ENCODE measurements around the gene TYMS. TPM values are rescaled to one million over a fixed set of nuclear protein-coding genes. Genes with fewer than 3 reads are reported as not detected.

The TYMS gene
- total and polyA plus RNA-seq, 2 donors (not counting 3 experiments of a cell fraction or from before 2014, with no cell fraction given) = 136 to 200 TPM

DNA sequence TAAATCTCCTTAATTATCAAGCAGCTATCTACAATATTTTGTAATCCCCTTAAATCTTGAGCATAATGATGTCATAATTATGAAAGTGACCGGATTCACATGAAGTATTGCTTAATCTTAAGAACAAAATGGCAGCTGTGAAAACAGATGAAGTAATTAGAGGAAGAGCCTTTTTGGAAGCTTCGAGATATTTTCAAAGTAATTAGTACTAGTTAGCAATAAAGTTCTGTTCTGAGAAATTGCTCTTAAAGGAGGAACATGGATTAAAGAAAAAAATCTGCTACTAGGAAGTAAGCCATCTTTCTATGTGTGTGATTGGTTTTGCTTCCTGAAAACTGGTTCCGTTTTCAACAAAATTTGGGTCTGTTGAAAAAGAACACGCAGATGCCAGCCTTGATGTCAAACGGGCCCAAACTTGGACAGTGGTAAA, 42.3 kb upstream of the TYMS start:
- H3K9me3 ChIP-seq (replicated peaks; ENCODE audit: control insufficient read depth, insufficient read depth, low read length) = no peaks in the 10 kb centered on the region
- POLR2A ChIA-PET = no interaction called here
- FAIRE-seq (peak; percentile 8), DNase-seq (ENCODE audit: low read depth, low spot score) (no peak)
- TF ChIP-seq POLR2A (IDR thresholded peaks at IDR 0.05; ENCODE audit: low read depth, low read length) (no peak), EZH2 (IDR thresholded peaks at IDR 0.05; ENCODE audit: borderline replicate concordance, low read depth, low read length, severe bottlenecking) (no peak), POLR2AphosphoS5 (IDR thresholded peaks at IDR 0.05; ENCODE audit: insufficient read depth, low read depth, low read length) (no peak), MYC (IDR thresholded peaks at IDR 0.05; ENCODE audit: low read depth, low read length) (no peak), GATA2 (IDR thresholded peaks at IDR 0.05; ENCODE audit: insufficient read depth, insufficient read length, low read depth, low read length) (no peak), JUN (IDR thresholded peaks at IDR 0.05; ENCODE audit: borderline replicate concordance, insufficient read depth, insufficient read length, low read depth) (no peak)
- TF ChIP-seq, protein P1, sequence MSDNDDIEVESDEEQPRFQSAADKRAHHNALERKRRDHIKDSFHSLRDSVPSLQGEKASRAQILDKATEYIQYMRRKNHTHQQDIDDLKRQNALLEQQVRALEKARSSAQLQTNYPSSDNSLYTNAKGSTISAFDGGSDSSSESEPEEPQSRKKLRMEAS (IDR thresholded peaks at IDR 0.05; ENCODE audit: insufficient read depth, insufficient read length) = no peak
- TF ChIP-seq, protein P2, sequence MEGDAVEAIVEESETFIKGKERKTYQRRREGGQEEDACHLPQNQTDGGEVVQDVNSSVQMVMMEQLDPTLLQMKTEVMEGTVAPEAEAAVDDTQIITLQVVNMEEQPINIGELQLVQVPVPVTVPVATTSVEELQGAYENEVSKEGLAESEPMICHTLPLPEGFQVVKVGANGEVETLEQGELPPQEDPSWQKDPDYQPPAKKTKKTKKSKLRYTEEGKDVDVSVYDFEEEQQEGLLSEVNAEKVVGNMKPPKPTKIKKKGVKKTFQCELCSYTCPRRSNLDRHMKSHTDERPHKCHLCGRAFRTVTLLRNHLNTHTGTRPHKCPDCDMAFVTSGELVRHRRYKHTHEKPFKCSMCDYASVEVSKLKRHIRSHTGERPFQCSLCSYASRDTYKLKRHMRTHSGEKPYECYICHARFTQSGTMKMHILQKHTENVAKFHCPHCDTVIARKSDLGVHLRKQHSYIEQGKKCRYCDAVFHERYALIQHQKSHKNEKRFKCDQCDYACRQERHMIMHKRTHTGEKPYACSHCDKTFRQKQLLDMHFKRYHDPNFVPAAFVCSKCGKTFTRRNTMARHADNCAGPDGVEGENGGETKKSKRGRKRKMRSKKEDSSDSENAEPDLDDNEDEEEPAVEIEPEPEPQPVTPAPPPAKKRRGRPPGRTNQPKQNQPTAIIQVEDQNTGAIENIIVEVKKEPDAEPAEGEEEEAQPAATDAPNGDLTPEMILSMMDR (IDR thresholded peaks at IDR 0.05; ENCODE audit: extremely low read depth in 1 of 2, insufficient read depth in 1 of 2, low read depth in 1 of 2, low read length in 2 of 2) = no peak
- intact Hi-C loops (cut with micrococcal nuclease) = loop anchor here (5.0 kb wide), 2 partner anchors 88 to 118 kb away; no protein-coding TSS in a partner anchor
- H3K4me1 ChIP-seq (ENCODE audit: control insufficient read depth, extremely low read depth, insufficient read depth, low read length) = no peaks in the 10 kb centered on the region
- no peaks in the 10 kb centered on the region for H3K9me1 ChIP-seq (replicated peaks; ENCODE audit: control insufficient read depth, extremely low read depth, insufficient read depth, low read length)
- no peak overlapping the region for H2AFZ ChIP-seq (ENCODE audit: low read depth, low read length)
- CTCF ChIA-PET = interaction anchor here (0.6 to 6.8 kb wide), 21 partner anchors 8 to 348 kb away, joined by 3 to 82 read pairs (median 4); partner anchors contain the start of gene THOC1
- no peaks in the 10 kb centered on the region for H3K36me3 ChIP-seq (ENCODE audit: control insufficient read depth in 2 of 2, extremely low read depth in 1 of 2, insufficient read depth in 2 of 2, low read length in 2 of 2)
- H3K27ac ChIP-seq (ENCODE audit: insufficient read depth, low read depth, low read length) = no peak overlapping the region
- no peak overlapping the region for H3K4me2 ChIP-seq (ENCODE audit: insufficient read depth, low read length)
- H4K20me1 ChIP-seq (replicated peaks; ENCODE audit: control insufficient read depth, extremely low read depth, insufficient read depth, low read length) = no peaks in the 10 kb centered on the region
- no peak overlapping the region for H3K4me3 ChIP-seq (replicated peaks in 1 of 3; ENCODE audit: insufficient read depth in 1 of 3, low read depth in 1 of 3, low read length in 3 of 3)
- no peak overlapping the region for H3K9ac ChIP-seq (replicated peaks; ENCODE audit: extremely low read depth, insufficient read depth, low read length)
- no peaks in the 10 kb centered on the region for H3K27me3 ChIP-seq (ENCODE audit: control insufficient read depth in 2 of 2, insufficient read depth in 2 of 2, low read length in 2 of 2)
- no TSS peak for BruUV-seq (replicated peaks)
- H3K79me2 ChIP-seq (ENCODE audit: control insufficient read depth, insufficient read depth, low read length) = no peaks in the 10 kb centered on the region
- dilution Hi-C loops (cut with MboI; ENCODE audit: extremely low pct_ligation_motif_present, low sequenced_read_pairs) = no loop called here
